HepG2 (cell line): ENCODE results near the gene DPP3. TPM values are rescaled to one million over a fixed set of nuclear protein-coding genes. Genes with fewer than 3 reads are reported as not detected.

Experiments used
- ATAC-seq: fragments of 200-7000 bp; cut with Tn5 transposase; 3 replicates; pipeline ENCODE4 v1.9.1; 2020; ENCODE audit warnings: mild to moderate bottlenecking, moderate library complexity
- BruUV-seq: library from RNA; stranded (reverse); fragments of 400-500 nt; replicated peaks from 2 replicates; lab custom pipeline; 2021; lab: Mats Ljungman, UMichigan
- CTCF ChIA-PET: fragments of 300-600 bp; formaldehyde crosslinking; extraction: SDS; loops from one replicate; lab custom pipeline; 2021; ENCODE audit warnings: low total read pairs, inconsistent platforms, low intra/inter-chr PET ratio; lab: Yijun Ruan, JAX
- POLR2A ChIA-PET: fragments of 350-600 bp; sonication (Branson Sonifier 250); formaldehyde crosslinking; loops from one replicate; lab custom pipeline; 2020; ENCODE audit warnings: antibody characterized with exemption, inconsistent platforms; lab: Yijun Ruan, JAX
- DNase-seq: peaks from one replicate; pipeline ENCODE4 v3.0.0-alpha.2; 2015; ENCODE audit warnings: low spot score
- FAIRE-seq: peaks from 3 replicates; lab custom pipeline; 2011; peaks lifted over from hg19 to GRCh38; lab: Jason Lieb, UNC
- H2AFZ ChIP-seq: one replicate; pipeline ENCODE4 v1.6.1; 2011; ENCODE audit warnings: low read length, inconsistent platforms
- H3K27ac ChIP-seq: fragments of 300-600 bp; 3 replicates; pipeline ENCODE4 v1.8.0; 2011; ENCODE audit warnings: mixed run types, mild to moderate bottlenecking, mixed read lengths, low read length, inconsistent platforms; ENCODE audit not compliant: insufficient read depth; ENCODE audit errors: extremely low read length
- H3K27me3 ChIP-seq, 2 experiments: fragments of 200-600 bp in 1 of 2; 2 replicates in 1 of 2; 3 replicates in 1 of 2; pipeline versions ENCODE4 v1.6.0 to v1.8.0; 2011; ENCODE audit warnings: low read length in 2 of 2, mild to moderate bottlenecking in 2 of 2, moderate library complexity in 2 of 2, inconsistent platforms in 1 of 2; ENCODE audit not compliant: insufficient read depth in 2 of 2, control insufficient read depth in 1 of 2
- H3K36me3 ChIP-seq, 2 experiments: fragments of 200-600 bp in 1 of 2; replicated peaks in 1 of 2; 2 replicates in 1 of 2; 3 replicates in 1 of 2; pipeline versions ENCODE4 v1.5.1 to v1.8.0; 2011; ENCODE audit warnings: low read length in 2 of 2, inconsistent platforms in 1 of 2; ENCODE audit not compliant: insufficient read depth in 2 of 2, control insufficient read depth in 1 of 2
- H3K4me1 ChIP-seq: 2 replicates; pipeline ENCODE4 v1.5.1; 2012; ENCODE audit warnings: low read length, inconsistent platforms; ENCODE audit not compliant: insufficient read depth
- H3K4me2 ChIP-seq: 2 replicates; pipeline ENCODE4 v1.6.0; 2011; ENCODE audit warnings: low read depth, low read length, inconsistent platforms
- H3K4me3 ChIP-seq, 3 experiments: fragments of 200-600 bp in 1 of 3; sonication (generic), shearing (Covaris generic) in 1 of 3; replicated peaks in 1 of 3; 2 replicates each; pipeline ENCODE4 v1.5.1; 2011 to 2016; ENCODE audit warnings: low read length in 3 of 3, inconsistent platforms in 2 of 3, low read depth in 2 of 3, mild to moderate bottlenecking in 2 of 3, control low read depth in 1 of 3, mixed read lengths in 1 of 3; ENCODE audit not compliant: insufficient read depth in 1 of 3
- H3K79me2 ChIP-seq: one replicate; pipeline ENCODE4 v1.6.1; 2011; ENCODE audit warnings: low read length, inconsistent platforms; ENCODE audit not compliant: insufficient read depth
- H3K9ac ChIP-seq: 2 replicates; pipeline ENCODE4 v1.6.0; 2011; ENCODE audit warnings: mild to moderate bottlenecking, low read depth, low read length, inconsistent platforms; ENCODE audit not compliant: insufficient read depth
- H3K9me3 ChIP-seq: 2 replicates; pipeline ENCODE4 v1.5.1; 2012; ENCODE audit warnings: mild to moderate bottlenecking, low read length
- H4K20me1 ChIP-seq: 2 replicates; pipeline ENCODE4 v1.6.0; 2011; ENCODE audit warnings: inconsistent platforms, mild to moderate bottlenecking, low read length, moderate library complexity; ENCODE audit not compliant: insufficient read depth
- EZH2 ChIP-seq: conservative IDR thresholded peaks from 2 replicates; pipeline ENCODE4 v1.6.1; 2012; ENCODE audit warnings: mild to moderate bottlenecking, low read depth, low read length, moderate library complexity
- HNRNPUL1 ChIP-seq: fragments of 200-400 bp; formaldehyde crosslinking; IDR thresholded peaks from 2 replicates; pipeline ENCODE4 v1.6.1; 2017; ENCODE audit warnings: low read depth, mild to moderate bottlenecking, low read length, moderate library complexity
- PHB2 ChIP-seq: fragments of 450-650 bp; IDR thresholded peaks from 2 replicates; pipeline ENCODE4 v1.6.1; 2018; ENCODE audit not compliant: partially characterized antibody
- RFX1 ChIP-seq: fragments of 450-650 bp; IDR thresholded peaks from 2 replicates; pipeline ENCODE4 v1.6.1; 2017
- RFX5 ChIP-seq: IDR thresholded peaks from 2 replicates; pipeline ENCODE4 v1.6.1; 2011; ENCODE audit warnings: low read depth, low read length, improper control_type of control experiment
- RXRA ChIP-seq: sonication (generic); formaldehyde crosslinking; IDR thresholded peaks from 2 replicates; pipeline ENCODE4 v1.5.1; 2020; ENCODE audit warnings: missing genetic modification reagents
- SMAD1 ChIP-seq: sonication (generic); formaldehyde crosslinking; IDR thresholded peaks from 2 replicates; pipeline ENCODE4 v1.4.0; 2020; ENCODE audit warnings: missing genetic modification reagents, low read depth, mild to moderate bottlenecking, borderline replicate concordance
- ZNF12 ChIP-seq: sonication (generic); formaldehyde crosslinking; IDR thresholded peaks from 2 replicates; pipeline ENCODE4 v1.5.0; 2020; ENCODE audit warnings: missing genetic modification reagents
- WGBS: methylation state at CpG from one replicate; pipeline ENCODE4 v1.1.6; 2017; ENCODE audit warnings: low lambda C conversion rate; 5-methylcytosine and 5-hydroxymethylcytosine counted together
- in situ Hi-C: cut with HindIII; loops from 2 replicates; pipeline ENCODE4 v1.10.0; 2017; ENCODE audit warnings: low pct_unique_long_range_greater_than_20kb; ENCODE audit not compliant: extremely low pct_ligation_motif_present
- intact Hi-C: fragments of 100-400 bp; cut with micrococcal nuclease; formaldehyde crosslinking; loops from one replicate; pipeline ENCODE4 v1.10.0; 2022; ENCODE audit not compliant: unreplicated experiment
- polyA plus RNA-seq, 8 experiments: library from polyadenylated mRNA; depleted of rRNA in 3 of 8; stranded (reverse) in 7 of 8; unstranded in 1 of 8; fragments of >200 nt; fragmentation: Illumina TruSeq in 4 of 8; extraction: Trizol in 4 of 8; gene quantifications; 2 replicates each; pipeline versions ENCODE4 v1.2.1 to v1.2.3, GENCODE V29; 2011 to 2016; ENCODE audit warnings: low read depth in 4 of 8, missing spikeins in 1 of 8, mixed read lengths in 1 of 8; ENCODE audit not compliant: insufficient read depth in 1 of 8
- total RNA-seq, 5 experiments: library from RNA; depleted of rRNA; stranded (reverse); fragments of >200 nt; fragmentation: Illumina TruSeq; extraction: Trizol; gene quantifications; 2 replicates each; pipeline ENCODE4 v1.2.3, GENCODE V29; 2016; ENCODE audit warnings: low read depth in 1 of 5
- TF ChIP-seq, protein P1 (sequence below): sonication (generic); formaldehyde crosslinking; IDR thresholded peaks from 2 replicates; pipeline ENCODE4 v1.4.0; 2020; ENCODE audit warnings: missing genetic modification reagents, borderline replicate concordance
- TF ChIP-seq, protein P2 (sequence below): sonication (generic); formaldehyde crosslinking; IDR thresholded peaks from 2 replicates; pipeline ENCODE4 v1.5.0; 2020; ENCODE audit warnings: mild to moderate bottlenecking, missing genetic modification reagents
- TF ChIP-seq, protein P3 (sequence below): sonication (generic); formaldehyde crosslinking; IDR thresholded peaks from 2 replicates; pipeline ENCODE4 v1.8.1; 2023; ENCODE audit warnings: missing genetic modification reagents, inconsistent platforms, borderline replicate concordance

Gene DPP3
- total and polyA plus RNA-seq, 2 of the 13 experiments (the other 11 are each of a cell fraction or from before 2014, with no cell fraction given) = 38.4 to 59.8 TPM

DNA sequence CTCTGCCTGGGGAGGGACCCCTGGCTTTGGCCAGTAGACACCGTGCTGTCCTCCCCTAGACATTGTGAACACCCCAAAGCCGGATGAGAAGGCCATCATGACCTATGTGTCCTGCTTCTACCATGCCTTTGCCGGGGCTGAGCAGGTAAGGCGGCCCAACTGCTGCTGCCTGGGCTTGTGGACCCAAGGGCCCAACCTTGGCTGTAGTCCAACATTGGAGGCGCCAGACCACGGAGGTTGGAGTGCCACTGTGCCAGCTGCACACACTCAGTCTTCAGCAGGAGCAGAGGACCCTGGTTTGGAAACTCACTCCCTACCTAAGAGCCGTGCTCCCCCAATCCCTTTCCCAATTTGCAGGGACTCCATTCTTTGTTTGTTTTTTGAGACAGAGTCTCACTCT, 75.9 kb downstream of the DPP3 start:
- H3K27ac ChIP-seq = no peak overlapping the region
- FAIRE-seq (no peak), DNase-seq (no peak), ATAC-seq (no peak)
- ChIA-PET POLR2A (no interaction called here), CTCF (no interaction called here)
- no peak overlapping the region for H3K9ac ChIP-seq
- H4K20me1 ChIP-seq = no peaks in the 10 kb centered on the region
- no peaks in the 10 kb centered on the region for H3K79me2 ChIP-seq
- H3K4me3 ChIP-seq = no peak overlapping the region
- H3K36me3 ChIP-seq = no peaks in the 10 kb centered on the region
- intact Hi-C loops (no loop called here), in situ Hi-C loops (loop anchor here (25.0 kb wide), 1 partner anchor 281 kb away; the partner anchor contains the start of gene RCE1)
- BruUV-seq = no TSS peak
- WGBS = 82% methylated on average over 1 of the region's 7 CpGs
- peaks cover 6% of the 10 kb centered on the region for H3K4me1 ChIP-seq
- no peaks in the 10 kb centered on the region for H3K9me3 ChIP-seq
- no peak overlapping the region for H3K4me2 ChIP-seq
- no peak overlapping the region for H2AFZ ChIP-seq
- TF ChIP-seq PHB2 = no peak
- no peak for TF ChIP-seq ZNF12 (CRISPR knock-in tag)
- TF ChIP-seq, protein P1, sequence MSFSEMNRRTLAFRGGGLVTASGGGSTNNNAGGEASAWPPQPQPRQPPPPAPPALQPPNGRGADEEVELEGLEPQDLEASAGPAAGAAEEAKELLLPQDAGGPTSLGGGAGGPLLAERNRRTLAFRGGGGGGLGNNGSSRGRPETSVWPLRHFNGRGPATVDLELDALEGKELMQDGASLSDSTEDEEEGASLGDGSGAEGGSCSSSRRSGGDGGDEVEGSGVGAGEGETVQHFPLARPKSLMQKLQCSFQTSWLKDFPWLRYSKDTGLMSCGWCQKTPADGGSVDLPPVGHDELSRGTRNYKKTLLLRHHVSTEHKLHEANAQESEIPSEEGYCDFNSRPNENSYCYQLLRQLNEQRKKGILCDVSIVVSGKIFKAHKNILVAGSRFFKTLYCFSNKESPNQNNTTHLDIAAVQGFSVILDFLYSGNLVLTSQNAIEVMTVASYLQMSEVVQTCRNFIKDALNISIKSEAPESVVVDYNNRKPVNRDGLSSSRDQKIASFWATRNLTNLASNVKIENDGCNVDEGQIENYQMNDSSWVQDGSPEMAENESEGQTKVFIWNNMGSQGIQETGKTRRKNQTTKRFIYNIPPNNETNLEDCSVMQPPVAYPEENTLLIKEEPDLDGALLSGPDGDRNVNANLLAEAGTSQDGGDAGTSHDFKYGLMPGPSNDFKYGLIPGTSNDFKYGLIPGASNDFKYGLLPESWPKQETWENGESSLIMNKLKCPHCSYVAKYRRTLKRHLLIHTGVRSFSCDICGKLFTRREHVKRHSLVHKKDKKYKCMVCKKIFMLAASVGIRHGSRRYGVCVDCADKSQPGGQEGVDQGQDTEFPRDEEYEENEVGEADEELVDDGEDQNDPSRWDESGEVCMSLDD (CRISPR knock-in tag) = no peak
- H3K27me3 ChIP-seq = peaks cover 2 to 42% of the 10 kb centered on the region in 2 experiments

- Histone ChIP-seq H3K36me3 (no peaks in the 10 kb centered on the region), H3K79me2 (no peaks in the 10 kb centered on the region), H3K27ac (no peak overlapping the region), H3K27me3 (peaks cover 2 to 55% of the 10 kb centered on the region in 2 experiments; a peak in 4 of 5 replicates), H3K4me1 (no peaks in the 10 kb centered on the region), H3K4me3 (no peak overlapping the region), H3K9ac (no peak overlapping the region), H2AFZ (no peak overlapping the region), H3K4me2 (no peak overlapping the region), H3K9me3 (no peaks in the 10 kb centered on the region), H4K20me1 (no peaks in the 10 kb centered on the region)
- no TSS peak for BruUV-seq
- no peak for FAIRE-seq
- POLR2A ChIA-PET = no interaction called here
- in situ Hi-C loops = loop anchor here (25.0 kb wide), 1 partner anchor 279 kb away; the partner anchor contains the start of gene RCE1
- ATAC-seq = no peak
- intact Hi-C loops = no loop called here
- 63% methylated on average over 11 of the region's 24 CpGs for WGBS
- CTCF ChIA-PET = no interaction called here
- DNase-seq = no peak
- TF ChIP-seq SMAD1 = no peak
- TF ChIP-seq RFX5 = no peak
- no peak for TF ChIP-seq RXRA
- no peak for TF ChIP-seq HNRNPUL1
- no peak for TF ChIP-seq EZH2
- no peak for TF ChIP-seq RFX1
- TF ChIP-seq, protein P2, sequence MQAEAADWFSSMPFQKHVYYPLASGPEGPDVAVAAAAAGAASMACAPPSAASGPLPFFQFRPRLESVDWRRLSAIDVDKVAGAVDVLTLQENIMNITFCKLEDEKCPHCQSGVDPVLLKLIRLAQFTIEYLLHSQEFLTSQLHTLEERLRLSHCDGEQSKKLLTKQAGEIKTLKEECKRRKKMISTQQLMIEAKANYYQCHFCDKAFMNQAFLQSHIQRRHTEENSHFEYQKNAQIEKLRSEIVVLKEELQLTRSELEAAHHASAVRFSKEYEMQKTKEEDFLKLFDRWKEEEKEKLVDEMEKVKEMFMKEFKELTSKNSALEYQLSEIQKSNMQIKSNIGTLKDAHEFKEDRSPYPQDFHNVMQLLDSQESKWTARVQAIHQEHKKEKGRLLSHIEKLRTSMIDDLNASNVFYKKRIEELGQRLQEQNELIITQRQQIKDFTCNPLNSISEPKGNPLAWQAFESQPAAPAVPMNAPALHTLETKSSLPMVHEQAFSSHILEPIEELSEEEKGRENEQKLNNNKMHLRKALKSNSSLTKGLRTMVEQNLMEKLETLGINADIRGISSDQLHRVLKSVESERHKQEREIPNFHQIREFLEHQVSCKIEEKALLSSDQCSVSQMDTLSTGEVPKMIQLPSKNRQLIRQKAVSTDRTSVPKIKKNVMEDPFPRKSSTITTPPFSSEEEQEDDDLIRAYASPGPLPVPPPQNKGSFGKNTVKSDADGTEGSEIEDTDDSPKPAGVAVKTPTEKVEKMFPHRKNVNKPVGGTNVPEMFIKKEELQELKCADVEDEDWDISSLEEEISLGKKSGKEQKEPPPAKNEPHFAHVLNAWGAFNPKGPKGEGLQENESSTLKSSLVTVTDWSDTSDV = no peak
- TF ChIP-seq, protein P3, sequence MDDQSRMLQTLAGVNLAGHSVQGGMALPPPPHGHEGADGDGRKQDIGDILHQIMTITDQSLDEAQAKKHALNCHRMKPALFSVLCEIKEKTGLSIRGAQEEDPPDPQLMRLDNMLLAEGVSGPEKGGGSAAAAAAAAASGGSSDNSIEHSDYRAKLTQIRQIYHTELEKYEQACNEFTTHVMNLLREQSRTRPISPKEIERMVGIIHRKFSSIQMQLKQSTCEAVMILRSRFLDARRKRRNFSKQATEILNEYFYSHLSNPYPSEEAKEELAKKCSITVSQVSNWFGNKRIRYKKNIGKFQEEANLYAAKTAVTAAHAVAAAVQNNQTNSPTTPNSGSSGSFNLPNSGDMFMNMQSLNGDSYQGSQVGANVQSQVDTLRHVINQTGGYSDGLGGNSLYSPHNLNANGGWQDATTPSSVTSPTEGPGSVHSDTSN = no peak
These were observed 77.6 kb downstream of the DPP3 start for GRCh38 chr11:66557733-66558326.
